Measurements from ENCODE around the gene TRIML1. TPM values are rescaled to one million over a fixed set of nuclear protein-coding genes. Genes with fewer than 3 reads are reported as not detected.

The TRIML1 gene
- total RNA-seq, 1 experiment from 2014 or later: not detected

DNA sequence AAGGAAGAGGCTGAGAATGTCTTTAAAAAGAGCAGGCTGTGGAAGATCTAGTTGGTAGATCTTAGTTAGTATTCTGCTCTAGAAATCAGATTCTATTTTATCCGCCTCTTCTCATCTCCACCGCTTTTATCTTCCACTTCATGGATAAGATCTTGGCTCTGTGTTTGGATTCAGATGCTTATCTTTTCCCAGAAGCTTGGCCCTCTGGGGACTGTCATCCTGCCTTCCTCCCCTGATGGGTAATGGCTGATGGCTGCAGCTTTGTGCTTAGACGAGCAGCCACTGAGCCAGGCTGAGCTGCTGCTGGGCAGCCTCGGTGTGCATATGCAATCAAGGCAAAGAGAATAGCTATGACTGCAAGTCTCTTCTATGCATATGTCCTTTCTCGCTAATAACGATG lies 23.5 kb downstream of the TRIML1 start:
- no peaks in the 10 kb centered on the region for H3K79me2 ChIP-seq (ENCODE audit: insufficient read depth, low read length)
- H3K9me2 ChIP-seq (ENCODE audit: insufficient read depth): no peaks in the 10 kb centered on the region
- no peak overlapping the region for H3K4me2 ChIP-seq (ENCODE audit: low read length)
- H3K4me3 ChIP-seq (replicated peaks in 1 of 2; ENCODE audit: low read depth in 1 of 2, low read length in 2 of 2): no peak overlapping the region
- no peak overlapping the region for H3K9ac ChIP-seq (ENCODE audit: low read length)
- H3K27ac ChIP-seq (ENCODE audit: low read depth, low read length): no peak overlapping the region
- peaks cover 0 to 4% of the 10 kb centered on the region in 2 experiments; a peak in 1 of 4 replicates for H3K4me1 ChIP-seq (ENCODE audit: control insufficient read depth in 1 of 2, insufficient read depth in 2 of 2, low read length in 2 of 2)
- TF ChIP-seq RAD21 (IDR thresholded peaks at IDR 0.05; ENCODE audit: low read depth): no peak
- TF ChIP-seq ZBTB33 (IDR thresholded peaks at IDR 0.05; ENCODE audit: extremely low read depth, insufficient replicate concordance, low read length): no peak
- no peak for TF ChIP-seq CBX3 (IDR thresholded peaks at IDR 0.05; ENCODE audit: low read depth)
- no peak for TF ChIP-seq TCF7L2 (IDR thresholded peaks at IDR 0.05; ENCODE audit: borderline replicate concordance, extremely low read depth, insufficient read depth, insufficient read length)
- no peak for TF ChIP-seq EGR1 (IDR thresholded peaks at IDR 0.05; ENCODE audit: low read depth)
- no peak for TF ChIP-seq SRF (IDR thresholded peaks at IDR 0.05; ENCODE audit: low read depth)
- TF ChIP-seq SIN3A (IDR thresholded peaks at IDR 0.05; ENCODE audit: low read depth): no peak
- no peak for TF ChIP-seq FOSL1 (IDR thresholded peaks at IDR 0.05; ENCODE audit: low read depth)
- TF ChIP-seq ATF3 (IDR thresholded peaks at IDR 0.05): no peak
- no peak for TF ChIP-seq JUND (IDR thresholded peaks at IDR 0.05)
- TF ChIP-seq EZH2 (IDR thresholded peaks at IDR 0.05): no peak
- H3K36me3 ChIP-seq (ENCODE audit: control insufficient read depth in 1 of 2, insufficient read depth in 2 of 2, low read length in 2 of 2): no peaks in the 10 kb centered on the region
- BruUV-seq (replicated peaks): no TSS peak
- ATAC-seq (no peak), DNase-seq (ENCODE audit: low read depth, low spot score) (no peak)
- intact Hi-C loops (cut with micrococcal nuclease): no loop called here
- H2AFZ ChIP-seq (ENCODE audit: low read depth, low read length, poor library complexity, severe bottlenecking): no peak overlapping the region
- RAD21 ChIA-PET (ENCODE audit: low non-redundant PET in 1 of 2, low total read pairs in 2 of 2, uncharacterized antibody in 2 of 2, unreplicated experiment in 2 of 2): no interaction called here
- H3K9me3 ChIP-seq (ENCODE audit: control insufficient read depth in 1 of 2, insufficient read depth in 1 of 2, low read depth in 1 of 2, low read length in 2 of 2): no peaks in the 10 kb centered on the region
- no peaks in the 10 kb centered on the region for H4K20me1 ChIP-seq (ENCODE audit: insufficient read depth)
- CTCF ChIA-PET: no interaction called here
- no peaks in the 10 kb centered on the region for H3K27me3 ChIP-seq (ENCODE audit: insufficient read depth, low read length)
- POLR2A ChIA-PET: no interaction called here

Data from HCT116 (cell line).